Liver (tissue), 9 donors: Measurements from ENCODE around the gene MYO18B. TPM values are rescaled to one million over a fixed set of nuclear protein-coding genes. Genes with fewer than 3 reads are reported as not detected.

Experiments
- DNase-seq: peaks from one replicate; pipeline ENCODE4 v3.0.0-alpha.2; 2017; ENCODE audit warnings: low spot score
- H3K27ac ChIP-seq, 2 donors: one replicate each; pipeline ENCODE4 v1.7.0; 2013; ENCODE audit warnings: inconsistent platforms in 2 of 2, low read length in 2 of 2, control low read depth in 1 of 2, low read depth in 1 of 2, mild to moderate bottlenecking in 1 of 2
- H3K27me3 ChIP-seq, 4 donors: one replicate each; pipeline versions ENCODE4 v1.6.1 to v1.7.0; 2013; ENCODE audit warnings: low read length in 3 of 4, inconsistent platforms in 1 of 4, mild to moderate bottlenecking in 1 of 4, moderate library complexity in 1 of 4; ENCODE audit not compliant: control insufficient read depth in 4 of 4, insufficient read depth in 4 of 4
- H3K36me3 ChIP-seq, 4 donors: one replicate each; pipeline versions ENCODE4 v1.6.1 to v1.7.0; 2013; ENCODE audit warnings: low read length in 3 of 4, mild to moderate bottlenecking in 3 of 4, low read depth in 1 of 4, moderate library complexity in 1 of 4; ENCODE audit not compliant: control insufficient read depth in 4 of 4, insufficient read depth in 3 of 4
- H3K4me1 ChIP-seq, 4 donors: one replicate each; pipeline versions ENCODE4 v1.6.1 to v1.7.0; 2013; ENCODE audit warnings: low read length in 3 of 4, mild to moderate bottlenecking in 3 of 4, moderate library complexity in 1 of 4; ENCODE audit not compliant: control insufficient read depth in 4 of 4, insufficient read depth in 4 of 4
- H3K4me3 ChIP-seq, 3 donors: one replicate each; pipeline versions ENCODE4 v1.6.1 to v1.7.0; 2013; ENCODE audit warnings: low read length in 3 of 3, control low read depth in 1 of 3, low read depth in 1 of 3, mild to moderate bottlenecking in 1 of 3
- H3K9ac ChIP-seq, 2 donors: one replicate each; pipeline ENCODE4 v1.7.0; 2013; ENCODE audit warnings: low read length in 2 of 2, mild to moderate bottlenecking in 2 of 2, moderate library complexity in 2 of 2, control low read depth in 1 of 2, low read depth in 1 of 2
- H3K9me3 ChIP-seq, 4 donors: one replicate each; pipeline versions ENCODE4 v1.6.1 to v1.7.0; 2013; ENCODE audit warnings: low read length in 3 of 4; ENCODE audit not compliant: control insufficient read depth in 4 of 4
- ATF3 ChIP-seq: IDR thresholded peaks from 2 replicates; pipeline ENCODE4 v1.6.1; 2016; ENCODE audit warnings: antibody characterized with exemption
- CTCF ChIP-seq: fragments of 150-350 bp; IDR thresholded peaks from 2 replicates; pipeline ENCODE4 v1.5.1; 2017; ENCODE audit warnings: improper control_type of control experiment, low read depth, low read length; ENCODE audit not compliant: missing input control
- EGR1 ChIP-seq, 2 donors: IDR thresholded peaks; 2 replicates each; pipeline ENCODE4 v1.6.1; 2016 to 2018; ENCODE audit warnings: antibody characterized with exemption in 2 of 2, low read depth in 2 of 2
- FOXA1 ChIP-seq: IDR thresholded peaks from 2 replicates; pipeline ENCODE4 v1.6.1; 2016; ENCODE audit warnings: antibody characterized with exemption
- FOXA2 ChIP-seq: IDR thresholded peaks from 2 replicates; pipeline ENCODE4 v1.6.1; 2016; ENCODE audit warnings: antibody characterized with exemption
- GABPA ChIP-seq, 2 donors: IDR thresholded peaks in 1 of 2; conservative IDR thresholded peaks in 1 of 2; 2 replicates each; pipeline ENCODE4 v1.6.1; 2016; ENCODE audit warnings: antibody characterized with exemption in 2 of 2, mild to moderate bottlenecking in 1 of 2, moderate library complexity in 1 of 2
- HNF4A ChIP-seq, 2 donors: conservative IDR thresholded peaks; 2 replicates each; pipeline ENCODE4 v1.6.1; 2016; ENCODE audit warnings: antibody characterized with exemption in 2 of 2, mild to moderate bottlenecking in 2 of 2
- HNF4G ChIP-seq: IDR thresholded peaks from 2 replicates; pipeline ENCODE4 v1.6.1; 2016; ENCODE audit warnings: antibody characterized with exemption
- JUND ChIP-seq, 2 donors: IDR thresholded peaks; 2 replicates each; pipeline ENCODE4 v1.6.1; 2016; ENCODE audit warnings: antibody characterized with exemption in 2 of 2
- MAX ChIP-seq: IDR thresholded peaks from 2 replicates; pipeline ENCODE4 v1.6.1; 2016; ENCODE audit warnings: antibody characterized with exemption
- NR2F2 ChIP-seq: IDR thresholded peaks from 2 replicates; pipeline ENCODE4 v1.6.1; 2016; ENCODE audit warnings: antibody characterized with exemption
- RAD21 ChIP-seq, 2 donors: IDR thresholded peaks; 2 replicates each; pipeline ENCODE4 v1.6.1; 2016; ENCODE audit warnings: antibody characterized with exemption in 2 of 2, mild to moderate bottlenecking in 2 of 2
- REST ChIP-seq: IDR thresholded peaks from 2 replicates; pipeline ENCODE4 v1.6.1; 2016; ENCODE audit warnings: antibody characterized with exemption, mild to moderate bottlenecking
- RXRA ChIP-seq, 2 donors: IDR thresholded peaks; 2 replicates each; pipeline ENCODE4 v1.6.1; 2017 to 2018; ENCODE audit warnings: antibody characterized with exemption in 2 of 2, mild to moderate bottlenecking in 1 of 2
- SP1 ChIP-seq: IDR thresholded peaks from 2 replicates; pipeline ENCODE4 v1.6.1; 2018; ENCODE audit warnings: antibody characterized with exemption, mild to moderate bottlenecking
- TAF1 ChIP-seq: conservative IDR thresholded peaks from 2 replicates; pipeline ENCODE4 v1.6.1; 2016; ENCODE audit warnings: antibody characterized with exemption, mild to moderate bottlenecking
- YY1 ChIP-seq: IDR thresholded peaks from 2 replicates; pipeline ENCODE4 v1.6.1; 2016; ENCODE audit warnings: antibody characterized with exemption, mild to moderate bottlenecking
- ZBTB33 ChIP-seq: IDR thresholded peaks from 2 replicates; pipeline ENCODE4 v1.6.1; 2016; ENCODE audit warnings: antibody characterized with exemption
- WGBS: extraction: QIAGEN DNeasy Blood & Tissue Kit; methylation state at CpG from one replicate; pipeline ENCODE4 v1.1.7; 2013; 5-methylcytosine and 5-hydroxymethylcytosine counted together
- polyA plus RNA-seq, 2 donors: library from polyadenylated mRNA; stranded (reverse) in 1 of 2; unstranded in 1 of 2; fragments of 200-250 nt in 1 of 2; fragments of >200 nt in 1 of 2; fragmentation: Nextera tagmentation in 1 of 2; extraction: Ambion mirVana in 1 of 2; gene quantifications; one replicate each; pipeline versions ENCODE4 v1.2.1 to v1.2.3, GENCODE V29; 2013 to 2015
- total RNA-seq, 2 donors: library from RNA; depleted of rRNA; stranded (reverse); fragments of >200 nt; gene quantifications; one replicate each; pipeline ENCODE4 v1.2.3, GENCODE V29; 2014
- donor health status: healthy.
- donor health status: healthy.
- donor health status: healthy.
- donor health status: healthy.
- donor health status: healthy.

MYO18B gene
- total and polyA plus RNA-seq, 4 donors = under 0.01 to 4.2 (median 0.02) TPM; not detected in 1

GRCh38 chr22:25875461-25875860, 133.5 kb downstream of the MYO18B start:
- Histone ChIP-seq H3K4me3 (no peak overlapping the region), H3K9me3 (no peaks in the 10 kb centered on the region), H3K27ac (no peak overlapping the region), H3K27me3 (peaks cover 0 to 9% (median 1%) of the 10 kb centered on the region in 4 donors), H3K9ac (no peak overlapping the region), H3K36me3 (no peaks in the 10 kb centered on the region), H3K4me1 (no peaks in the 10 kb centered on the region)
- TF ChIP-seq MAX (no peak), REST (no peak), EGR1 (IDR thresholded peaks at IDR 0.05; ENCODE audit: low read depth in 2 of 2) (no peak), CTCF (no peak), SP1 (no peak), RXRA (IDR thresholded peaks at IDR 0.05) (no peak), ATF3 (no peak), GABPA (IDR thresholded peaks at IDR 0.05 in 1 of 2, conservative IDR thresholded peaks at IDR 0.05 in 1 of 2) (no peak), ZBTB33 (no peak), RAD21 (IDR thresholded peaks at IDR 0.05) (no peak), FOXA1 (no peak), NR2F2 (no peak), YY1 (no peak), JUND (IDR thresholded peaks at IDR 0.05) (no peak), FOXA2 (no peak), HNF4G (no peak), HNF4A (conservative IDR thresholded peaks at IDR 0.05) (no peak), TAF1 (no peak)
- DNase-seq = no peak
- WGBS = 57% methylated on average over 2 of the region's 2 CpGs
